PC-3 (cell line): ENCODE data around the gene CCDC116. TPM values are rescaled to one million over a fixed set of nuclear protein-coding genes. Genes with fewer than 3 reads are reported as not detected.
A peak's percentile ranks its signal among the peaks of the same experiment; 100 is the strongest.

Source experiments
- ATAC-seq: fragments of 200-7000 bp; cut with Tn5 transposase; 2 replicates; pipeline ENCODE4 v1.9.1; 2020; ENCODE audit warnings: mild to moderate bottlenecking, moderate library complexity
- BruUV-seq: library from RNA; stranded (reverse); fragments of 400-500 nt; replicated peaks from 2 replicates; lab custom pipeline; 2021; lab: Mats Ljungman, UMichigan
- CTCF ChIA-PET: fragments of 300-600 bp; sonication (Branson Sonifier 250); formaldehyde crosslinking; loops from one replicate; lab custom pipeline; 2022; ENCODE audit warnings: antibody characterized with exemption; lab: Charles Lee
- POLR2A ChIA-PET: fragments of 300-600 bp; sonication (Branson Sonifier 250); formaldehyde crosslinking; loops from one replicate; lab custom pipeline; 2022; ENCODE audit warnings: antibody characterized with exemption; ENCODE audit not compliant: unreplicated experiment; lab: Charles Lee
- DNase-seq: peaks from one replicate; pipeline ENCODE4 v3.0.0-alpha.2; 2015
- H2AFZ ChIP-seq: fragments of 300-600 bp; sonication (generic); 2 replicates; pipeline ENCODE4 v1.6.0; 2016; ENCODE audit warnings: antibody characterized with exemption, low read length
- H3F3A ChIP-seq: fragments of 300-600 bp; sonication (generic); one replicate; pipeline ENCODE4 v1.6.0; 2017; ENCODE audit warnings: antibody characterized with exemption, low read length, control low read depth, mild to moderate bottlenecking; ENCODE audit not compliant: unreplicated experiment
- H3K27ac ChIP-seq: fragments of 300-600 bp; sonication (generic); 2 replicates; pipeline ENCODE4 v1.5.1; 2016; ENCODE audit warnings: mild to moderate bottlenecking, low read length
- H3K27me3 ChIP-seq: fragments of 300-600 bp; sonication (generic); 2 replicates; pipeline ENCODE4 v1.6.1; 2016; ENCODE audit warnings: low read length, mixed read lengths
- H3K36me3 ChIP-seq: fragments of 300-600 bp; sonication (generic); 2 replicates; pipeline ENCODE4 v1.6.1; 2016; ENCODE audit warnings: low read depth, mixed run types, low read length, mixed read lengths
- H3K4me1 ChIP-seq: fragments of 300-600 bp; sonication (generic); 2 replicates; pipeline ENCODE4 v1.5.1; 2016; ENCODE audit warnings: low read length; ENCODE audit not compliant: insufficient read depth
- H3K4me2 ChIP-seq: fragments of 300-600 bp; sonication (generic); 2 replicates; pipeline ENCODE4 v1.6.0; 2016; ENCODE audit warnings: low read length
- H3K4me3 ChIP-seq: fragments of 300-600 bp; sonication (generic); 2 replicates; pipeline ENCODE4 v1.5.1; 2016; ENCODE audit warnings: mild to moderate bottlenecking, low read length, mixed read lengths
- H3K79me2 ChIP-seq: fragments of 300-600 bp; sonication (generic); 2 replicates; pipeline ENCODE4 v1.6.1; 2017; ENCODE audit warnings: low read length, mixed read lengths
- H3K9ac ChIP-seq: fragments of 300-600 bp; sonication (generic); 2 replicates; pipeline ENCODE4 v1.6.0; 2016; ENCODE audit warnings: mild to moderate bottlenecking, low read length
- H3K9me2 ChIP-seq: fragments of 300-600 bp; sonication (generic); replicated peaks from 2 replicates; pipeline ENCODE4 v1.6.1; 2016; ENCODE audit warnings: mixed run types, low read length, mixed read lengths
- H3K9me3 ChIP-seq: fragments of 300-600 bp; sonication (generic); 2 replicates; pipeline ENCODE4 v1.6.1; 2016; ENCODE audit warnings: low read length, mixed read lengths
- H4K20me1 ChIP-seq: fragments of 300-600 bp; sonication (generic); 2 replicates; pipeline ENCODE4 v1.6.1; 2016; ENCODE audit warnings: low read length, mixed read lengths
- EZH2 ChIP-seq: fragments of 300-600 bp; sonication (generic); IDR thresholded peaks from one replicate; pipeline ENCODE4 v1.6.1; 2017; ENCODE audit warnings: antibody characterized with exemption, mild to moderate bottlenecking, low read length; ENCODE audit not compliant: unreplicated experiment
- EZH2phosphoT487 ChIP-seq: fragments of 300-600 bp; sonication (generic); IDR thresholded peaks from 2 replicates; pipeline ENCODE4 v1.6.1; 2018; ENCODE audit warnings: mild to moderate bottlenecking, antibody characterized with exemption, low read length, borderline replicate concordance
- intact Hi-C: fragments of 100-400 bp; cut with micrococcal nuclease; formaldehyde crosslinking; loops from 2 replicates; pipeline ENCODE4 v1.9.0; 2023
- total RNA-seq: library from RNA; depleted of rRNA; stranded (reverse); fragments of >200 nt; gene quantifications from 2 replicates; pipeline ENCODE4 v1.2.3, GENCODE V29; 2014
- TF ChIP-seq, protein P1 (sequence below): fragments of 300-600 bp; sonication (generic); conservative IDR thresholded peaks from 2 replicates; pipeline ENCODE4 v1.5.1; 2017; ENCODE audit warnings: antibody characterized with exemption, low read depth, mild to moderate bottlenecking, low read length

CCDC116 gene
- total RNA-seq, 1 experiment from 2014 or later = not detected

DNA sequence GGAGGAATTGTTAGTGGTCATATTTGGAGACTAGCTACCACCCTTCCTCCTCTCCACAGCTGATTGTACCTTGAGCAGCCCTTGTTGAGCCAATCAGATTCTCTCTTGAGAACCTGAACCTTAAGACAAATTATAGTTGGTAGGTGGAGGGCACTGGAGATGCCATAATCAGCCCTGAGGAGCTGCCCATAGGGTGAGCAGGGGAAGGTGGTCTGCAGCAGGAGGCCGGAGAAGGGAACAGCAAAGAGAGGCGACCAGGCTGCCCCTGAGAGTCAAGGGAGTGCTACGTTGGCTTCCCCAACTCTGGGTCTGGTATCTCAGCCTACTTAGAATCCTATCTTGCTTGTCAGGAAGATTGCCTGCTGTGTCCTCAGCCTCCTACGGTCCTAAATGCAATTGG is 6.8 kb downstream of the CCDC116 start:
- no peaks in the 10 kb centered on the region for H3K9me3 ChIP-seq
- ChIA-PET POLR2A (no interaction called here), CTCF (no interaction called here)
- ATAC-seq = no peak
- no peaks in the 10 kb centered on the region for H3F3A ChIP-seq
- BruUV-seq = no TSS peak
- H3K9me2 ChIP-seq = no peaks in the 10 kb centered on the region
- H3K27me3 ChIP-seq = no peaks in the 10 kb centered on the region
- TF ChIP-seq EZH2 (no peak), EZH2phosphoT487 (no peak)
- TF ChIP-seq, protein P1, sequence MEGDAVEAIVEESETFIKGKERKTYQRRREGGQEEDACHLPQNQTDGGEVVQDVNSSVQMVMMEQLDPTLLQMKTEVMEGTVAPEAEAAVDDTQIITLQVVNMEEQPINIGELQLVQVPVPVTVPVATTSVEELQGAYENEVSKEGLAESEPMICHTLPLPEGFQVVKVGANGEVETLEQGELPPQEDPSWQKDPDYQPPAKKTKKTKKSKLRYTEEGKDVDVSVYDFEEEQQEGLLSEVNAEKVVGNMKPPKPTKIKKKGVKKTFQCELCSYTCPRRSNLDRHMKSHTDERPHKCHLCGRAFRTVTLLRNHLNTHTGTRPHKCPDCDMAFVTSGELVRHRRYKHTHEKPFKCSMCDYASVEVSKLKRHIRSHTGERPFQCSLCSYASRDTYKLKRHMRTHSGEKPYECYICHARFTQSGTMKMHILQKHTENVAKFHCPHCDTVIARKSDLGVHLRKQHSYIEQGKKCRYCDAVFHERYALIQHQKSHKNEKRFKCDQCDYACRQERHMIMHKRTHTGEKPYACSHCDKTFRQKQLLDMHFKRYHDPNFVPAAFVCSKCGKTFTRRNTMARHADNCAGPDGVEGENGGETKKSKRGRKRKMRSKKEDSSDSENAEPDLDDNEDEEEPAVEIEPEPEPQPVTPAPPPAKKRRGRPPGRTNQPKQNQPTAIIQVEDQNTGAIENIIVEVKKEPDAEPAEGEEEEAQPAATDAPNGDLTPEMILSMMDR = no peak
- no peaks in the 10 kb centered on the region for H3K36me3 ChIP-seq
- no peak overlapping the region for H2AFZ ChIP-seq
- H3K4me1 ChIP-seq = peaks cover 15% of the 10 kb centered on the region
- H3K4me3 ChIP-seq = no peak overlapping the region
- H3K9ac ChIP-seq = no peak overlapping the region
- peaks cover 6% of the 10 kb centered on the region; the same call in 1 of the 2 replicates for H4K20me1 ChIP-seq
- H3K27ac ChIP-seq = no peak overlapping the region
- no peak overlapping the region for H3K4me2 ChIP-seq
- peaks cover 19% of the 10 kb centered on the region for H3K79me2 ChIP-seq
- DNase-seq = no peak
- intact Hi-C loops = no loop called here

- Histone ChIP-seq H2AFZ (no peak overlapping the region), H3K27ac (no peak overlapping the region), H3K27me3 (no peaks in the 10 kb centered on the region), H3K4me2 (peak overlapping the region; percentile 100), H4K20me1 (peaks cover 6% of the 10 kb centered on the region; the same call in 1 of the 2 replicates), H3F3A (no peaks in the 10 kb centered on the region), H3K4me1 (peaks cover 15% of the 10 kb centered on the region), H3K79me2 (peaks cover 19% of the 10 kb centered on the region), H3K9me3 (no peaks in the 10 kb centered on the region), H3K4me3 (no peak overlapping the region; the same call in 1 of the 2 replicates), H3K9ac (no peak overlapping the region), H3K9me2 (no peaks in the 10 kb centered on the region), H3K36me3 (no peaks in the 10 kb centered on the region)
- intact Hi-C loops = no loop called here
- CTCF ChIA-PET = interaction anchor here (2.1 kb wide), 1 partner anchor 11 kb away, joined by 15 read pairs; the partner anchor contains the start of gene YDJC
- DNase-seq (no peak), ATAC-seq (no peak)
- POLR2A ChIA-PET = interaction anchor here (0.5 kb wide), 1 partner anchor 12 kb away, joined by 3 read pairs; no protein-coding TSS in a partner anchor
- no TSS peak for BruUV-seq
- TF ChIP-seq EZH2 = no peak
- no peak for TF ChIP-seq EZH2phosphoT487
- TF ChIP-seq, protein P1 = no peak
Measured at GRCh38 chr22:21640810-21641209, 8.2 kb downstream of the CCDC116 start.

- peak; percentile 44 for DNase-seq
- H3K4me2 ChIP-seq = peak overlapping the region; percentile 100
- CTCF ChIA-PET = interaction anchor here (2.1 kb wide), 1 partner anchor 12 kb away, joined by 15 read pairs; the partner anchor contains the start of gene YDJC
- peak; percentile 43 for ATAC-seq
- H3K9ac ChIP-seq = peak overlapping the region; percentile 97
- BruUV-seq = TSS peak; percentile 97
- H3K4me1 ChIP-seq = peaks cover 15% of the 10 kb centered on the region
- peak overlapping the region; percentile 88 for H3K4me3 ChIP-seq
- POLR2A ChIA-PET = interaction anchor here (0.5 to 1.0 kb wide), 4 partner anchors 12 to 44 kb away, joined by 3 to 7 read pairs (median 4); partner anchors contain the start of gene YDJC
- TF ChIP-seq, protein P1 = peak; percentile 54
- no peak for TF ChIP-seq EZH2
- H3F3A ChIP-seq = no peaks in the 10 kb centered on the region
- intact Hi-C loops = no loop called here
- H2AFZ ChIP-seq = peak overlapping the region; percentile 96
- peaks cover 6% of the 10 kb centered on the region; the same call in 1 of the 2 replicates for H4K20me1 ChIP-seq
- H3K9me3 ChIP-seq = no peaks in the 10 kb centered on the region
- H3K27ac ChIP-seq = peak overlapping the region; percentile 67
- H3K36me3 ChIP-seq = no peaks in the 10 kb centered on the region
- peaks cover 19% of the 10 kb centered on the region for H3K79me2 ChIP-seq
- H3K9me2 ChIP-seq = no peaks in the 10 kb centered on the region
- H3K27me3 ChIP-seq = no peaks in the 10 kb centered on the region
Measured at GRCh38 chr22:21641417-21641788, 8.8 kb downstream of the CCDC116 start.
